Subcutaneous abdominal adipose tissue (tissue), 5 donors: ENCODE results near the gene PLCZ1.
"Not testable (repeated sequence)": the region's sequence is repeated elsewhere in the genome, so short reads cannot be mapped to it uniquely, and the experiment has no call there.

Experiments
- H3K27ac ChIP-seq: one replicate; pipeline ENCODE4 v1.7.0; 2013; ENCODE audit warnings: low read depth, mild to moderate bottlenecking, inconsistent platforms, low read length, moderate library complexity
- H3K27me3 ChIP-seq, 5 donors: one replicate each; pipeline ENCODE4 v1.7.0; 2013; ENCODE audit warnings: low read length in 5 of 5, inconsistent platforms in 1 of 5; ENCODE audit not compliant: control insufficient read depth in 5 of 5, insufficient read depth in 4 of 5
- H3K36me3 ChIP-seq, 5 donors: one replicate each; pipeline ENCODE4 v1.7.0; 2013; ENCODE audit warnings: low read length in 5 of 5; ENCODE audit not compliant: control insufficient read depth in 5 of 5, insufficient read depth in 5 of 5
- H3K4me1 ChIP-seq, 5 donors: one replicate each; pipeline ENCODE4 v1.7.0; 2013; ENCODE audit warnings: low read length in 5 of 5, mild to moderate bottlenecking in 3 of 5, moderate library complexity in 1 of 5; ENCODE audit not compliant: control insufficient read depth in 5 of 5, insufficient read depth in 5 of 5
- H3K4me3 ChIP-seq, 5 donors: one replicate each; pipeline ENCODE4 v1.7.0; 2013; ENCODE audit warnings: low read length in 5 of 5, low read depth in 1 of 5
- H3K9ac ChIP-seq, 5 donors: one replicate each; pipeline ENCODE4 v1.7.0; 2013; ENCODE audit warnings: low read length in 5 of 5, mild to moderate bottlenecking in 4 of 5, moderate library complexity in 3 of 5
- H3K9me3 ChIP-seq, 5 donors: one replicate each; pipeline ENCODE4 v1.7.0; 2013; ENCODE audit warnings: low read length in 5 of 5; ENCODE audit not compliant: control insufficient read depth in 5 of 5
- donor health status: healthy.
- donor health status: healthy.
- donor health status: healthy.
- donor health status: healthy.
- donor health status: healthy.

PLCZ1 gene

GRCh38 chr12:18716236-18716635 is 21.6 kb downstream of the PLCZ1 start:
- no peaks in the 10 kb centered on the region for H3K36me3 ChIP-seq
- no peaks in the 10 kb centered on the region for H3K4me1 ChIP-seq
- no peaks in the 10 kb centered on the region for H3K9me3 ChIP-seq
- H3K27me3 ChIP-seq: no peaks in the 10 kb centered on the region
- H3K4me3 ChIP-seq: no peak overlapping the region
- no peak overlapping the region for H3K9ac ChIP-seq
- no peak overlapping the region for H3K27ac ChIP-seq

GRCh38 chr12:18706798-18707197 is 31.0 kb downstream of the PLCZ1 start:
- no peaks in the 10 kb centered on the region for H3K27me3 ChIP-seq
- peaks cover 0 to 9% (median 0%) of the 10 kb centered on the region in 5 donors for H3K4me1 ChIP-seq
- no peak overlapping the region for H3K4me3 ChIP-seq
- H3K36me3 ChIP-seq: no peaks in the 10 kb centered on the region
- peaks cover 0 to 3% (median 0%) of the 10 kb centered on the region in 5 donors for H3K9me3 ChIP-seq
- no peak overlapping the region for H3K27ac ChIP-seq
- H3K9ac ChIP-seq: no peak overlapping the region

DNA sequence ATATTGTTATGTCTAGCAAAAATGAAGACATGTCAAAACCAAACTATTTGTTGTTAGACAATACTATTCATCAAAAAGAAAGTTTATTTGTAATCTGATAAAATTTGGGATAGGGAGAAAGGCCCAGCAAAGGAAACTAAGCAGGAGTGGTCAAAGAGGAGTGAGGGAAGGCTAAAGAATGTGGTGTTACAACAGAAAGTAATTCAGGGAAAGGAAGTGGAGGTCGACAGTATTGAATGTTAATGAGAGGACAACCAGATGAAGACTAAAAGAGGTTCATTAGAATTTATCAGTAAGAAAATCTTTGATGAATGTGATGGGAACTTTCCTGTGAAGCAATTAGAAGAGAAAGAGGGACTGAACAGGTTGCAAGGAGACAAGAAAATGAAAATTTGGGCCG is 33.9 kb downstream of the PLCZ1 start:
- H3K9me3 ChIP-seq: peaks cover 0 to 3% (median 0%) of the 10 kb centered on the region in 5 donors
- no peaks in the 10 kb centered on the region for H3K36me3 ChIP-seq
- H3K4me3 ChIP-seq: no peak overlapping the region
- peaks cover 0 to 16% (median 0%) of the 10 kb centered on the region in 5 donors for H3K4me1 ChIP-seq
- no peak overlapping the region for H3K9ac ChIP-seq
- H3K27me3 ChIP-seq: no peaks in the 10 kb centered on the region
- H3K27ac ChIP-seq: no peak overlapping the region

- no peaks in the 10 kb centered on the region for H3K27me3 ChIP-seq
- H3K4me3 ChIP-seq: no peak overlapping the region
- H3K9me3 ChIP-seq: peaks cover 0 to 3% (median 0%) of the 10 kb centered on the region in 5 donors
- H3K9ac ChIP-seq: no peak overlapping the region
- H3K36me3 ChIP-seq: no peaks in the 10 kb centered on the region
- H3K27ac ChIP-seq: no peak overlapping the region
- peaks cover 0 to 16% (median 0%) of the 10 kb centered on the region in 5 donors for H3K4me1 ChIP-seq
Measured at GRCh38 chr12:18703321-18703720, 34.5 kb downstream of the PLCZ1 start.

DNA sequence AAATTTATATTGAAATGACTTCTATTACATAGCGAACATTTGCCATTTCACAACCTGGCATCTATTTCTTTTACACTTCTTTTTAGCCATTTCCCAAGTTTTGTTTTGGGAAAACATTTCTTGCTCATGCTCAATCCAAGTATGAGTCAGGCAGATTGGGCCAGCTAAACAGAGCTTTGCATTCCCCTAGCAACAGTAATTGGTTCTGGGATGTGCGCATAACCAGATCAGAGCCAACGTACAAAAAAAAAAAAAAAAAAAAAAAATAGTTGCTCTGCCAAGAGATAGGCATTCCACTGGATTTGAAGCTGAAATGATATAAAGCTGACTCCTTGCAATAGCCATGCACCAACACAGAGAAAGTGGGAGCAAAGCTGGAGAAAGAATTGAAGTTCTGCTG is 37.5 kb downstream of the PLCZ1 start:
- Histone ChIP-seq H3K4me3 (no peak overlapping the region), H3K9me3 (no peaks in the 10 kb centered on the region), H3K27me3 (no peaks in the 10 kb centered on the region), H3K4me1 (peaks cover 0 to 16% (median 0%) of the 10 kb centered on the region in 5 donors), H3K36me3 (no peaks in the 10 kb centered on the region), H3K9ac (no peak overlapping the region), H3K27ac (no peak overlapping the region)

DNA sequence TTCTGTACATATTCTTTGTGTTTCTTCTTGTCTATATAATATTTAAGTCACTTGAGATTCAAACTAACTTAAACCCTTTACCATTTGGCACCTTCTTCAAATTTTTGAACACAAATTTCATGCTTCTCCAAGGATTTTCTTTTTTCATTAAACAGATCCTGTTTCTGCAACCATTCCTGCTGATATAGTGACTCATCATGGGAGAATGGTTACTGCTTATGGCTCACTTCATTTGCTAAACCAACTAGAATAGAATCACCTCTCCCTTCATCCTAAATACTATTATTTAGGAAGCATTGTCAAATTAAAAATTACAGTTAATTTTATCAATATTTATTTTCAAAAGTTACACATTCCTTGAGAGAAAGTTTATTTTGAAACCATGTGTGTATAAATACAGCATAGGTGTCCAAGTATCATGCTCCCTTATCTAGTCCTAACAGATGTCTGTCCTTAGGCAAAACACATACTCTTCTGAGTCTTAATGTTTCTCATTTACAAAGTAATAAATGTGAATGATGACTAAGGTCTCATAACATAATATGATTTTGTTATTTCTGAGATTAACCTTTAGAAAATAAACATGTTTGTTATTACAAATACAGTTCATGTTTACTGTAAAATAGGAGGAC is 40.7 kb downstream of the PLCZ1 start:
- Histone ChIP-seq H3K27me3 (no peaks in the 10 kb centered on the region), H3K27ac (no peak overlapping the region), H3K36me3 (no peaks in the 10 kb centered on the region), H3K9ac (no peak overlapping the region), H3K9me3 (no peaks in the 10 kb centered on the region), H3K4me3 (no peak overlapping the region), H3K4me1 (peaks cover 0 to 7% (median 0%) of the 10 kb centered on the region in 5 donors)

DNA sequence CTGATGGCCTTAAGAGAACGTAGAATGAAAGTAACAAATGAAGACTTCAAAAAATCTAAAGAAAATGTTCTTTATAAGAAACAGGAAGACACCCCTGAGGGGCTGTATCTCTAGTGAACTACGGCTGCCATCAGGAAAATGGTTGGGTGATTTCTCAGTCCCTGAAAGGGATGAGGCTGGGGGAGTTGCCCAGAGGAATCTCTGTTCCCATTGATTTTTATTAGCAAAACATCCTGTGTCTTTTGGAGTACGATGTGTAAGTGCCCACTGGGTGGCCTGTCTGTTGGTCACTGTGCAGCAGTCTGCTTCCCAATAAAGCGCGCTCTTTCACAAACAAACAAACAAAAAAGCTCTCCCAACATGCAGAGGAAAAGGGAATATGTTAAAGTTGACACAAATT is 43.8 kb downstream of the PLCZ1 start:
- not testable (repeated sequence) for H3K4me3 ChIP-seq, H3K27ac ChIP-seq, H3K27me3 ChIP-seq, H3K9ac ChIP-seq, H3K36me3 ChIP-seq, H3K4me1 ChIP-seq, H3K9me3 ChIP-seq

DNA sequence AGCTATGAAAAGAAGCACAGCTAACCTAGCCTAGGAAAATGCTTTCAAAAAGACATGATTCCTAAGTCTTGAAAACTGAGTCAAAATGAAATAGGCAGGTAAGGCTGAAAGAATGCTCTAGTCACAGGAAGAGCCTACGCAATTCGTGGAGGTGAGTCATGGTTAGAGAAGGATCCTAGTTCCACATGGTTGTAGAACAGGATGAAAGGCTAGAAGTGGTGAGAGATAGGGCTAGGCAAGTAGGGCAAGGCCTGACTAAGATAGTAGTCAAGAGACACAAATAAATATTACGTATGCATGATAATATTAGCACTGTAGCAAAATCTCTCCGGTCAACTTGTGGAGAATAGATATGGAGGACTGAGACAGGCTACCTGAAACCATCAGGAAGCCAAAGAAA is 47.2 kb downstream of the PLCZ1 start:
- Histone ChIP-seq H3K4me3 (no peak overlapping the region), H3K9me3 (no peaks in the 10 kb centered on the region), H3K9ac (no peak overlapping the region), H3K27ac (no peak overlapping the region), H3K4me1 (no peaks in the 10 kb centered on the region), H3K27me3 (no peaks in the 10 kb centered on the region), H3K36me3 (no peaks in the 10 kb centered on the region)

DNA sequence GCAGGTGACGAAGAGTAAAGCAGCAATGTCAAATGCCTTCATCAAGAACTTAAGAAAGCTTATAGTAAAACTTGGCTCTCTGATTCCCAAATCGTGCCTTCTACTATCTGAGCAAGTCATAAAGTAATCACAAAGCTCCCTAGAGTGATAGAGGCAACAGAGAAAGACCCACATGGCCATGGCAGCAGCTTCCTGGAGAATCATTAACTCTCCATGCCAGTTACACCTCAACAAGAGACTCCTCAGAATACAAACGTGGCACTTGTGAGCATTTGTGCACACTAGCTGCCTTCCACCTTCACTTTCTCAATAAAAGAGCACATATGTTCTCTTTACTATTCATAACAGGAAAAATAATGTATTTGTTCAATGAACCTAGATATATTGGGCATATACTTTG is 48.0 kb downstream of the PLCZ1 start:
- Histone ChIP-seq H3K4me3 (no peak overlapping the region), H3K27me3 (no peaks in the 10 kb centered on the region), H3K27ac (no peak overlapping the region), H3K9me3 (no peaks in the 10 kb centered on the region), H3K4me1 (no peaks in the 10 kb centered on the region), H3K9ac (no peak overlapping the region), H3K36me3 (no peaks in the 10 kb centered on the region)

- H3K9ac ChIP-seq: no peak overlapping the region
- H3K27me3 ChIP-seq: no peaks in the 10 kb centered on the region
- H3K4me1 ChIP-seq: peaks cover 0 to 8% (median 0%) of the 10 kb centered on the region in 5 donors
- H3K27ac ChIP-seq: peak overlapping the region; percentile 62
- no peaks in the 10 kb centered on the region for H3K36me3 ChIP-seq
- no peak overlapping the region for H3K4me3 ChIP-seq
- H3K9me3 ChIP-seq: no peaks in the 10 kb centered on the region
Measured at GRCh38 chr12:18684430-18684829, 53.4 kb downstream of the PLCZ1 start.
